ENCODE measurements around the gene SIGLEC8.

The SIGLEC8 gene

DNA sequence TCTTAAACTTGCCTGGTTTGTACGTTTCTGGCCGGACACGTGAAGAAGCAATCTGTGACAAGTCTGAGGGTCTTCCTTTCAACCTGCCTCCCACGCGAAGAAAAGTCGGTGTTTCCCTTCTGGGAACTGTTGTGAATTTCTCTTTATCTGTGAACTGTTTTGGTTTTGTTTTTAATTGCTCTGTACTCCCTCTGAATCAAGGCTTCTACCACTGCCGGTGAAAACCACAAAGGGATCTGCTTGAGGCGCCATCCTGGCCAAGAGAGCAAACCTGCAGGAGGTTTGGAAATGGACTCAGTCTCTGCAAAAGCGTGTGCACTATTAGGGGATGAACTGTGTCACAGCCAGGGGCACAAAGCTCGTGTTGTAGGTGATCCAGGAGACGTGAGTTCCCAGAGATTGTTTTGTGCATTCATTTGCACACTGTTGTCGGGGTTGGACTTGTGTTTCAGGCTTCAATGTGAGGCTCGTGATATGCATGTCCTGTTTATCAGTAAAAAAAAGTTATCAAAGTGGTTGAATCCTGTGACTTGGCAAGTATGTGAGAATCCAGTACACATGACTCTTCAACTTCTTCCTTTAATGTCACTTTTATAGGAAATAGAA is 9.7 kb downstream of the SIGLEC8 start:
- TF ChIP-seq SIN3A (IDR thresholded peaks at IDR 0.05; ENCODE audit: borderline replicate concordance, insufficient read depth, low read length) (no peak), TAF1 (IDR thresholded peaks at IDR 0.05; ENCODE audit: borderline replicate concordance, insufficient read depth, low read length) (no peak), POLR2AphosphoS5 (IDR thresholded peaks at IDR 0.05; ENCODE audit: low read depth, low read length) (no peak), FOXP2 (optimal IDR thresholded peaks at IDR 0.05; ENCODE audit: borderline replicate concordance, extremely low read depth, extremely low read length, insufficient read depth) (no peak)
- TF ChIP-seq, protein P1, sequence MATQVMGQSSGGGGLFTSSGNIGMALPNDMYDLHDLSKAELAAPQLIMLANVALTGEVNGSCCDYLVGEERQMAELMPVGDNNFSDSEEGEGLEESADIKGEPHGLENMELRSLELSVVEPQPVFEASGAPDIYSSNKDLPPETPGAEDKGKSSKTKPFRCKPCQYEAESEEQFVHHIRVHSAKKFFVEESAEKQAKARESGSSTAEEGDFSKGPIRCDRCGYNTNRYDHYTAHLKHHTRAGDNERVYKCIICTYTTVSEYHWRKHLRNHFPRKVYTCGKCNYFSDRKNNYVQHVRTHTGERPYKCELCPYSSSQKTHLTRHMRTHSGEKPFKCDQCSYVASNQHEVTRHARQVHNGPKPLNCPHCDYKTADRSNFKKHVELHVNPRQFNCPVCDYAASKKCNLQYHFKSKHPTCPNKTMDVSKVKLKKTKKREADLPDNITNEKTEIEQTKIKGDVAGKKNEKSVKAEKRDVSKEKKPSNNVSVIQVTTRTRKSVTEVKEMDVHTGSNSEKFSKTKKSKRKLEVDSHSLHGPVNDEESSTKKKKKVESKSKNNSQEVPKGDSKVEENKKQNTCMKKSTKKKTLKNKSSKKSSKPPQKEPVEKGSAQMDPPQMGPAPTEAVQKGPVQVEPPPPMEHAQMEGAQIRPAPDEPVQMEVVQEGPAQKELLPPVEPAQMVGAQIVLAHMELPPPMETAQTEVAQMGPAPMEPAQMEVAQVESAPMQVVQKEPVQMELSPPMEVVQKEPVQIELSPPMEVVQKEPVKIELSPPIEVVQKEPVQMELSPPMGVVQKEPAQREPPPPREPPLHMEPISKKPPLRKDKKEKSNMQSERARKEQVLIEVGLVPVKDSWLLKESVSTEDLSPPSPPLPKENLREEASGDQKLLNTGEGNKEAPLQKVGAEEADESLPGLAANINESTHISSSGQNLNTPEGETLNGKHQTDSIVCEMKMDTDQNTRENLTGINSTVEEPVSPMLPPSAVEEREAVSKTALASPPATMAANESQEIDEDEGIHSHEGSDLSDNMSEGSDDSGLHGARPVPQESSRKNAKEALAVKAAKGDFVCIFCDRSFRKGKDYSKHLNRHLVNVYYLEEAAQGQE (IDR thresholded peaks at IDR 0.05; ENCODE audit: insufficient read depth in 1 of 2, low read depth in 2 of 2, low read length in 2 of 2) = no peak

DNA sequence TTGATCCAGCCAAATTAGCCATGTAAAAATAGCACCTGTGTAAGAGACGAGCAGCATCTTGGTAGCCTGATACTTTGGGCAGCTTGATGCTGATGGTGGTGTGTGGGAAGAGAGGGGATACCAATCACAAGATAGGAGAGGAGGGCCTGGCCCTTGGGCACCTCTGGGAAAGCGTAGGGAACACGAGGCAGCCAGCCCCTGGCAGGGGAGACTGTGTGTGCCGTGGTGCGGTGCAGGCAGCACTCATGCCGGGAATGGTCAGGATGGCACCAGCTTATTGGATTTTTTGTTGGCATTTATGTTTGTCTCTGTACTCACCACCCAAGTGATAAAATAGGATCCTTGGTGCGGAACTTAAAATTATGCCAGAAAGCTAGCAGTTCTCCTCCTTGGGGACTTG is 10.2 kb downstream of the SIGLEC8 start:
- TF ChIP-seq TAF1 (IDR thresholded peaks at IDR 0.05; ENCODE audit: borderline replicate concordance, insufficient read depth, low read length) (no peak), POLR2AphosphoS5 (IDR thresholded peaks at IDR 0.05; ENCODE audit: low read depth, low read length) (no peak), FOXP2 (optimal IDR thresholded peaks at IDR 0.05; ENCODE audit: borderline replicate concordance, extremely low read depth, extremely low read length, insufficient read depth) (no peak), SIN3A (IDR thresholded peaks at IDR 0.05; ENCODE audit: borderline replicate concordance, insufficient read depth, low read length) (no peak)
- TF ChIP-seq, protein P1 (IDR thresholded peaks at IDR 0.05; ENCODE audit: insufficient read depth in 1 of 2, low read depth in 2 of 2, low read length in 2 of 2) = no peak

DNA sequence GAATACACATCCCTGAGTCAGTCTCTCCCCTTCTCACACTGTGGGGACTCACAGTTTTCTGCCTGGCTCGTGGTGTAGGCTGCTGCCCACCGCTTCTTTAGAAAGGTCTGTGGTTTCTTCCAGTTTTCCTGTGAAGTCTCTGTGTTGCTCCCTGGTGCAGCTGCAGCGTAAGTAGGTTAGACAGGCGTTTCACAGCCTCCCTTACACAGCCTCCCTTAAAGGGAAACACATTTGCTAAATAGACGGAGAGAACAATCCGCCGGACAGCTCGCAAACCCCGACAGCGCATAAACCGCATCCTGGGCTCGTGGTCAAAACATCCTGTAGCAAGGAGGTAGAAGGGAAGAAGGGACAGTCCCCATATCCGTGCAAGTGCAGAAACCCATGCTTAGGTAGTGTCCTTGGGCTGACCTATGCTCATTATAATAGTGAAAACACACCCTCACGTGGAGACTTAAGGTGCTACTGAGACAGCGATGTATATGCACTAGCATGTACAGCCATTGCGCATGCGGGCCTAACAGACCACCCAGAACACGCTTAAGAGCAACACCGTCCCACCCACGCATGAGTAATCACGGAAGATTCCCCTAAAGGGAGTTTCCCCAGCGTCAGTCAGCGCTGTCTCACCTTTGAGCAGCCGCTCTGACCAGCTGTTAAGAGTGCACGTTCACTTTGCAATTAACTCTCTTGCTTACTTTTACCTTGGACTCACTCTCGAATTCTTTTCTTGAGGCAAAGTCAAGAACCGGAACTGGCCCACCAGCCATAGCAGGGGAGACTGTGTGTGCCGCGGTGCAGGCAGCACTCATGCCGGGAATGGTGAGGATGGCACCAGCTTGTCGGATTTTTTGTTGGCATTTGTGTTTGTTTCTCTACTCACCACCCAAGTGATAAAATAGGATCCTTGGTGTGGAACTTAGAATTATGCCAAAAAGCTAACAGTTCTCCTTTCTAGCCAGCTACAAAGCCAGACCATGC is 16.6 kb downstream of the SIGLEC8 start:
- TF ChIP-seq, protein P1 (IDR thresholded peaks at IDR 0.05; ENCODE audit: insufficient read depth in 1 of 2, low read depth in 2 of 2, low read length in 2 of 2) = no peak
- TF ChIP-seq SIN3A (IDR thresholded peaks at IDR 0.05; ENCODE audit: borderline replicate concordance, insufficient read depth, low read length) = no peak
- no peak for TF ChIP-seq POLR2AphosphoS5 (IDR thresholded peaks at IDR 0.05; ENCODE audit: low read depth, low read length)
- TF ChIP-seq FOXP2 (optimal IDR thresholded peaks at IDR 0.05; ENCODE audit: borderline replicate concordance, extremely low read depth, extremely low read length, insufficient read depth) = no peak
- TF ChIP-seq TAF1 (IDR thresholded peaks at IDR 0.05; ENCODE audit: borderline replicate concordance, insufficient read depth, low read length) = no peak

DNA sequence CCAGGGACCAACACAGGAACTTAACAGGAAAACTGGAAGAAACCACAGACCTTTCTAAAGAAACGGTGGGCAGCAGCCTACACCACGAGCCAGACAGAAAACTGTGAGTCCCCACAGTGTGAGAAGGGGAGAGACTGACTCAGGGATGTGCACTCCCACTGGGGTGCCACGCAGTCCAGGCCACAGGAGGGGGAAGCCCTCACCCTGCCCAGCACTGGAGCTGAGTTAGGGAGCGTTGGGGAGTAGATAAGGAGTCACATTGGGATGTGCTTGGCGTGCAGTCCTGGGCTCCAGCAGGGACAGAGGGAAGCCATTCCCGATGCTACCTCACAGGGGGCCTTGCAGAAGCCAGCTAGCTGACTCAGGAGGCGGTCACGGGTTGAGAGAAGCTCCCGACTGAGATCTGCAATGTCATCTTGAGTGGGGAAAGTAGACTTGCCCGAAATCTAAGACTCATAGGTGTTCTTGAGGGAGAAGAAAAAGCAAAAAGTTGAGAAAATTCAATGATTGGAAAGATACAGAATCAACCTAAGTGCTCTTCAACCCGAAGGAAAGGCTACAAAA is 17.3 kb downstream of the SIGLEC8 start:
- TF ChIP-seq TAF1 (IDR thresholded peaks at IDR 0.05; ENCODE audit: borderline replicate concordance, insufficient read depth, low read length) (no peak), POLR2AphosphoS5 (IDR thresholded peaks at IDR 0.05; ENCODE audit: low read depth, low read length) (no peak), SIN3A (IDR thresholded peaks at IDR 0.05; ENCODE audit: borderline replicate concordance, insufficient read depth, low read length) (no peak), FOXP2 (optimal IDR thresholded peaks at IDR 0.05; ENCODE audit: borderline replicate concordance, extremely low read depth, extremely low read length, insufficient read depth) (no peak)
- TF ChIP-seq, protein P1 (IDR thresholded peaks at IDR 0.05; ENCODE audit: insufficient read depth in 1 of 2, low read depth in 2 of 2, low read length in 2 of 2) = no peak
